Body of pancreas (tissue), 4 donors: ENCODE results near the gene TTYH1.

Experiments used
- POLR2A ChIP-seq, 3 donors: fragments of 450-650 bp; IDR thresholded peaks; one replicate each; pipeline ENCODE4 v1.6.1; 2016; ENCODE audit warnings: antibody characterized with exemption in 3 of 3, mild to moderate bottlenecking in 2 of 3
- TF ChIP-seq, protein P1 (sequence below), 7 experiments: fragments of 450-650 bp in 4 of 7; fragments of 200-600 bp in 3 of 7; sonication (generic) in 3 of 7; IDR thresholded peaks; one replicate each; pipeline ENCODE4 v1.5.1; 2016 to 2019; ENCODE audit warnings: antibody characterized with exemption in 7 of 7

- no peak for TF ChIP-seq POLR2A (IDR thresholded peaks at IDR 0.05)
- TF ChIP-seq, protein P1, sequence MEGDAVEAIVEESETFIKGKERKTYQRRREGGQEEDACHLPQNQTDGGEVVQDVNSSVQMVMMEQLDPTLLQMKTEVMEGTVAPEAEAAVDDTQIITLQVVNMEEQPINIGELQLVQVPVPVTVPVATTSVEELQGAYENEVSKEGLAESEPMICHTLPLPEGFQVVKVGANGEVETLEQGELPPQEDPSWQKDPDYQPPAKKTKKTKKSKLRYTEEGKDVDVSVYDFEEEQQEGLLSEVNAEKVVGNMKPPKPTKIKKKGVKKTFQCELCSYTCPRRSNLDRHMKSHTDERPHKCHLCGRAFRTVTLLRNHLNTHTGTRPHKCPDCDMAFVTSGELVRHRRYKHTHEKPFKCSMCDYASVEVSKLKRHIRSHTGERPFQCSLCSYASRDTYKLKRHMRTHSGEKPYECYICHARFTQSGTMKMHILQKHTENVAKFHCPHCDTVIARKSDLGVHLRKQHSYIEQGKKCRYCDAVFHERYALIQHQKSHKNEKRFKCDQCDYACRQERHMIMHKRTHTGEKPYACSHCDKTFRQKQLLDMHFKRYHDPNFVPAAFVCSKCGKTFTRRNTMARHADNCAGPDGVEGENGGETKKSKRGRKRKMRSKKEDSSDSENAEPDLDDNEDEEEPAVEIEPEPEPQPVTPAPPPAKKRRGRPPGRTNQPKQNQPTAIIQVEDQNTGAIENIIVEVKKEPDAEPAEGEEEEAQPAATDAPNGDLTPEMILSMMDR (IDR thresholded peaks at IDR 0.05), result no peak
Measured at GRCh38 chr19:54369082-54369687, 46.1 kb upstream of the TTYH1 start.
